Left renal pelvis (tissue), 4 donors: ENCODE results near the gene EBNA1BP2. TPM values are rescaled to one million over a fixed set of nuclear protein-coding genes. Genes with fewer than 3 reads are reported as not detected.
"Not testable (repeated sequence)": the region's sequence is repeated elsewhere in the genome, so short reads cannot be mapped to it uniquely, and the experiment has no call there.

Experiments
- DNase-seq, 4 donors: peaks; one replicate each; pipeline ENCODE4 v3.0.0-alpha.2; 2013; ENCODE audit warnings: low read depth in 4 of 4, low spot score in 3 of 4
- polyA plus RNA-seq, 4 donors: library from polyadenylated mRNA; unstranded; fragments of 120-200 nt; gene quantifications; one replicate each; pipeline ENCODE4 v1.2.1, GENCODE V29; 2013; ENCODE audit not compliant: insufficient read length in 4 of 4

EBNA1BP2 gene
- polyA plus RNA-seq, 4 donors = 37.9 to 77.3 (median 74.4) TPM

GRCh38 chr1:43123031-43123430 is 49.1 kb downstream of the EBNA1BP2 start:
- no peak for DNase-seq

GRCh38 chr1:43121256-43121900 is 50.7 kb downstream of the EBNA1BP2 start:
- DNase-seq = no peak

DNA sequence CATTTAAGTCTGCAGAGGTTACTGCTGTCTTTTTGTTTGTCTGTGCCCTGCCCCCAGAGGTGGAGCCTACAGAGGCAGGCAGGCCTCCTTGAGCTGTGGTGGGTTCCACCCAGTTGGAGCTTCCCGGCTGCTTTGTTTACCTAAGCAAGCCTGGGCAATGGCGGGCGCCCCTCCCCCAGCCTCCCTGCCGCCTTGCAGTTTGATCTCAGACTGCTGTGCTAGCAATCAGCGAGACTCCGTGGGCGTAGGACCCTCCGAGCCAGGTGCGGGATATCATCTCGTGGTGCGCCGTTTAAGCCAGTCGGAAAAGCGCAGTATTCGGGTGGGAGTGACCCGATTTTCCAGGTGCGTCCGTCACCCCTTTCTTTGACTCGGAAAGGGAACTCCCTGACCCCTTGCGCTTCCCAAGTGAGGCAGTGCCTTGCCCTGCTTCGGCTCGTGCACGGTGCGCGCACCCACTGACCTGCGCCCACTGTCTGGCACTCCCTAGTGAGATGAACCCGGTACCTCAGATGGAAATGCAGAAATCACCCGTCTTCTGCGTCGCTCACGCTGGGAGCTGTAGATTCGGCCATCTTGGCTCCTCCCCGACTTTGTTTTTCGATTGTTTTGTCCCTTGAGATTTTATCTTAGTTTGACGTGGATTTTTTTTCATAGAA is 52.0 kb downstream of the EBNA1BP2 start:
- DNase-seq = not testable (repeated sequence)

Other genes starting within 250 kb of the EBNA1BP2 start
- gene SLC2A1, start 213.4 kb downstream of the EBNA1BP2 start, polyA plus RNA-seq = 10 to 100 TPM; 33.6 to 67.5 (median 44.3) TPM
- gene CFAP57, start within 50 bp of the EBNA1BP2 start, polyA plus RNA-seq = 1 to 10 TPM in 3 of 4 donors, under 1 TPM in 1; 0.29 to 4.1 (median 3.9) TPM
- gene TMEM125, start 97.7 kb upstream of the EBNA1BP2 start, polyA plus RNA-seq = 10 to 100 TPM in 3 of 4 donors, under 1 TPM in 1; 0.66 to 19.1 (median 13.1) TPM
- 10 to 100 TPM in 3 of 4 donors, under 1 TPM in 1; 0.72 to 27.8 (median 21.6) TPM for gene C1orf210, start 113.3 kb upstream of the EBNA1BP2 start, polyA plus RNA-seq
- 10 to 100 TPM; 31.5 to 57.9 (median 48.6) TPM for gene TIE1, start 128.7 kb upstream of the EBNA1BP2 start, polyA plus RNA-seq
- under 1 TPM; 0.55 to 0.72 (median 0.62) TPM for gene MPL, start 165.5 kb upstream of the EBNA1BP2 start, polyA plus RNA-seq
- 10 to 100 TPM; 33.2 to 42.0 (median 35.0) TPM for gene CDC20, start 186.7 kb upstream of the EBNA1BP2 start, polyA plus RNA-seq
- 10 to 100 TPM; 45.2 to 87.2 (median 80.5) TPM for gene ELOVL1, start 195.7 kb upstream of the EBNA1BP2 start, polyA plus RNA-seq
- 10 to 100 TPM; 38.4 to 40.9 (median 40.1) TPM for gene MED8, start 217.5 kb upstream of the EBNA1BP2 start, polyA plus RNA-seq
- 10 to 100 TPM; 17.3 to 30.1 (median 21.7) TPM for gene SZT2, start 217.6 kb upstream of the EBNA1BP2 start, polyA plus RNA-seq